Esophagus muscularis mucosa (tissue), 4 donors: ENCODE results near the gene IZUMO4. TPM values are rescaled to one million over a fixed set of nuclear protein-coding genes. Genes with fewer than 3 reads are reported as not detected.
A peak's percentile ranks its signal among the peaks of the same experiment; 100 is the strongest.

Experiments used
- DNase-seq: peaks from one replicate; pipeline ENCODE4 v3.0.0-alpha.2; 2017; ENCODE audit errors: extremely low spot score
- H3K27ac ChIP-seq, 4 donors: fragments of 200-600 bp; sonication (generic); replicated peaks in 1 of 4; 1 replicate in 3 of 4; 2 replicates in 1 of 4; pipeline ENCODE4 v1.5.1; 2016 to 2019; ENCODE audit warnings: mild to moderate bottlenecking in 1 of 4
- H3K27me3 ChIP-seq, 4 donors: fragments of 200-600 bp; sonication (generic); one replicate each; pipeline versions ENCODE4 v1.5.1 to v1.6.0; 2016 to 2019
- H3K36me3 ChIP-seq, 4 donors: fragments of 200-600 bp; sonication (generic); one replicate each; pipeline ENCODE4 v1.5.1; 2016 to 2019
- H3K4me1 ChIP-seq, 4 donors: fragments of 200-600 bp; sonication (generic); one replicate each; pipeline ENCODE4 v1.5.1; 2016 to 2019
- H3K4me3 ChIP-seq, 4 donors: fragments of 200-600 bp; sonication (generic); 1 replicate in 2 of 4; 2 replicates in 2 of 4; pipeline ENCODE4 v1.5.1; 2016 to 2019; ENCODE audit warnings: mild to moderate bottlenecking in 4 of 4, moderate library complexity in 1 of 4
- H3K9me3 ChIP-seq, 4 donors: fragments of 200-600 bp; sonication (generic); 1 replicate in 3 of 4; 2 replicates in 1 of 4; pipeline ENCODE4 v1.5.1; 2016 to 2019
- EP300 ChIP-seq: sonication (generic); formaldehyde crosslinking; IDR thresholded peaks from one replicate; pipeline ENCODE4 v1.6.1; 2017; ENCODE audit warnings: antibody characterized with exemption
- POLR2A ChIP-seq: fragments of 450-650 bp; IDR thresholded peaks from one replicate; pipeline ENCODE4 v1.6.1; 2017; ENCODE audit warnings: antibody characterized with exemption, moderate library complexity, mild to moderate bottlenecking, low read depth
- POLR2AphosphoS5 ChIP-seq, 2 donors: sonication (generic); formaldehyde crosslinking; IDR thresholded peaks; one replicate each; pipeline ENCODE4 v1.6.1; 2017; ENCODE audit warnings: antibody characterized with exemption in 2 of 2
- WGBS: methylation state at CpG from one replicate; pipeline ENCODE4 v1.1.5; 2018; 5-methylcytosine and 5-hydroxymethylcytosine counted together
- intact Hi-C: fragments of 100-400 bp; cut with DNase I; formaldehyde crosslinking; loops from one replicate; pipeline ENCODE4 v1.15.1; 2023
- total RNA-seq, 4 donors: library from RNA; depleted of rRNA; stranded (reverse); fragments of >200 nt; gene quantifications; one replicate each; pipeline versions ENCODE4 v1.1.0 to v1.2.1, GENCODE V29; 2016
- TF ChIP-seq, protein P1 (sequence below), 3 experiments: fragments of 200-600 bp in 2 of 3; fragments of 450-650 bp in 1 of 3; sonication (generic) in 2 of 3; IDR thresholded peaks; one replicate each; pipeline ENCODE4 v1.5.1; 2017 to 2019; ENCODE audit warnings: antibody characterized with exemption in 3 of 3, mild to moderate bottlenecking in 2 of 3, moderate library complexity in 1 of 3

Gene IZUMO4
- total RNA-seq, 4 donors from 2014 or later: 1.9 to 6.0 (median 3.9) TPM

GRCh38 chr19:2097203-2097885 lies 629 bp downstream of the IZUMO4 start:
- Histone ChIP-seq H3K4me1 (peaks cover 30 to 53% (median 47%) of the 10 kb centered on the region in 4 donors), H3K36me3 (peaks cover 26 to 42% (median 39%) of the 10 kb centered on the region in 4 donors), H3K9me3 (no peaks in the 10 kb centered on the region), H3K4me3 (peak overlapping the region; percentile 62 to 83 (median 72)), H3K27ac (peak overlapping the region; percentile 69 to 99 (median 80)), H3K27me3 (no peaks in the 10 kb centered on the region)
- no peak for DNase-seq
- TF ChIP-seq POLR2A (no peak), POLR2AphosphoS5 (IDR thresholded peaks at IDR 0.05) (no peak), EP300 (no peak)
- TF ChIP-seq, protein P1, sequence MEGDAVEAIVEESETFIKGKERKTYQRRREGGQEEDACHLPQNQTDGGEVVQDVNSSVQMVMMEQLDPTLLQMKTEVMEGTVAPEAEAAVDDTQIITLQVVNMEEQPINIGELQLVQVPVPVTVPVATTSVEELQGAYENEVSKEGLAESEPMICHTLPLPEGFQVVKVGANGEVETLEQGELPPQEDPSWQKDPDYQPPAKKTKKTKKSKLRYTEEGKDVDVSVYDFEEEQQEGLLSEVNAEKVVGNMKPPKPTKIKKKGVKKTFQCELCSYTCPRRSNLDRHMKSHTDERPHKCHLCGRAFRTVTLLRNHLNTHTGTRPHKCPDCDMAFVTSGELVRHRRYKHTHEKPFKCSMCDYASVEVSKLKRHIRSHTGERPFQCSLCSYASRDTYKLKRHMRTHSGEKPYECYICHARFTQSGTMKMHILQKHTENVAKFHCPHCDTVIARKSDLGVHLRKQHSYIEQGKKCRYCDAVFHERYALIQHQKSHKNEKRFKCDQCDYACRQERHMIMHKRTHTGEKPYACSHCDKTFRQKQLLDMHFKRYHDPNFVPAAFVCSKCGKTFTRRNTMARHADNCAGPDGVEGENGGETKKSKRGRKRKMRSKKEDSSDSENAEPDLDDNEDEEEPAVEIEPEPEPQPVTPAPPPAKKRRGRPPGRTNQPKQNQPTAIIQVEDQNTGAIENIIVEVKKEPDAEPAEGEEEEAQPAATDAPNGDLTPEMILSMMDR (IDR thresholded peaks at IDR 0.05): no peak
- 27% methylated on average over 7 of the region's 30 CpGs for WGBS
- intact Hi-C loops: no loop called here

DNA sequence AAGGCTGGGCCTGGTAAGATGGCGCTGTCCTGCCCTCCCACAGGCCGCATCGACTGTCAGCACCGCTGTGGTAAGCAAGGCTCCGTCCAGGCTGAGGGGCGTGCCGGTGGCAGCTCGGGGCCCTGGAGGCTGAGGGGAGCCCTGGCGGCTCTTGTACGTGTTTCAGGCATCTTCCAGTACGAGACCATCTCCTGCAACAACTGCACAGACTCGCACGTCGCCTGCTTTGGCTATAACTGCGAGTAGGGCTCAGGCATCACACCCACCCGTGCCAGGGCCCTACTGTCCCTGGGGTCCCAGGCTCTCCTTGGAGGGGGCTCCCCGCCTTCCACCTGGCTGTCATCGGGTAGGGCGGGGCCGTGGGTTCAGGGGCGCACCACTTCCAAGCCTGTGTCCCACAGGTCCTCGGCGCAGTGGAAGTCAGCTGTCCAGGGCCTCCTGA lies 1.2 kb downstream of the IZUMO4 start:
- 89% methylated on average over 8 of the region's 23 CpGs for WGBS
- Histone ChIP-seq H3K36me3 (peaks cover 27 to 43% (median 43%) of the 10 kb centered on the region in 4 donors), H3K27ac (peak overlapping the region; percentile 22 to 99 (median 76)), H3K4me1 (peaks cover 27 to 47% (median 41%) of the 10 kb centered on the region in 4 donors), H3K4me3 (peak overlapping the region in 1 of 4 donors; percentile 83), H3K27me3 (no peaks in the 10 kb centered on the region), H3K9me3 (no peaks in the 10 kb centered on the region)
- TF ChIP-seq POLR2A (no peak), EP300 (no peak), POLR2AphosphoS5 (IDR thresholded peaks at IDR 0.05) (no peak)
- TF ChIP-seq, protein P1 (IDR thresholded peaks at IDR 0.05): no peak
- DNase-seq: no peak
- intact Hi-C loops: no loop called here

- Histone ChIP-seq H3K27ac (peak overlapping the region in 1 of 4 donors; percentile 99), H3K4me3 (no peak overlapping the region), H3K27me3 (no peaks in the 10 kb centered on the region), H3K36me3 (peaks cover 27 to 50% (median 48%) of the 10 kb centered on the region in 4 donors), H3K4me1 (peaks cover 23 to 35% (median 30%) of the 10 kb centered on the region in 4 donors), H3K9me3 (no peaks in the 10 kb centered on the region)
- TF ChIP-seq EP300 (no peak), POLR2A (no peak), POLR2AphosphoS5 (IDR thresholded peaks at IDR 0.05) (no peak)
- TF ChIP-seq, protein P1 (IDR thresholded peaks at IDR 0.05): no peak
- 67% methylated on average over 6 of the region's 16 CpGs for WGBS
- intact Hi-C loops: no loop called here
- DNase-seq: no peak
These were observed 2.4 kb downstream of the IZUMO4 start for GRCh38 chr19:2099054-2099501.

- TF ChIP-seq, protein P1 (IDR thresholded peaks at IDR 0.05): no peak
- TF ChIP-seq POLR2AphosphoS5 (IDR thresholded peaks at IDR 0.05) (no peak), EP300 (no peak), POLR2A (no peak)
- Histone ChIP-seq H3K4me1 (peaks cover 12 to 25% (median 19%) of the 10 kb centered on the region in 4 donors), H3K27ac (no peak overlapping the region), H3K4me3 (no peak overlapping the region), H3K27me3 (no peaks in the 10 kb centered on the region), H3K9me3 (no peaks in the 10 kb centered on the region), H3K36me3 (peaks cover 27 to 58% (median 53%) of the 10 kb centered on the region in 4 donors)
- intact Hi-C loops: no loop called here
- no peak for DNase-seq
- 91% methylated on average over 16 of the region's 39 CpGs for WGBS
These were observed 3.4 kb downstream of the IZUMO4 start for GRCh38 chr19:2099937-2100718.
